ENCODE data around the gene KRTAP4-3. TPM values are rescaled to one million over a fixed set of nuclear protein-coding genes. Genes with fewer than 3 reads are reported as not detected.
"Not testable (repeated sequence)": the region's sequence is repeated elsewhere in the genome, so short reads cannot be mapped to it uniquely, and the experiment has no call there.

KRTAP4-3 gene
- total and polyA plus RNA-seq, 10 of the 15 experiments (the other 5 are each of a cell fraction or from before 2014, with no cell fraction given) = not detected

- in situ Hi-C loops (cut with MboI) (no loop called here), intact Hi-C loops (cut with micrococcal nuclease; ENCODE audit: unreplicated experiment) (no loop called here)
- 0% methylated on average over 1 of the region's 1 CpG for WGBS (ENCODE audit: insufficient coverage, insufficient replicate concordance, low lambda C conversion rate, missing lambda C conversion rate)
- Histone ChIP-seq H4K20me1 (ENCODE audit: control insufficient read depth, insufficient read depth) (no peaks in the 10 kb centered on the region), H3K4me1 (ENCODE audit: control insufficient read depth, insufficient read depth, low read length) (no peaks in the 10 kb centered on the region), H3K9ac (ENCODE audit: control insufficient read depth, insufficient read depth, low read length) (no peak within 1 kb of the TSS), H3K27ac (ENCODE audit: control insufficient read depth, insufficient read depth) (no peak within 1 kb of the TSS), H3K27me3 (replicated peaks in 1 of 2; ENCODE audit: control insufficient read depth in 2 of 2, insufficient read depth in 2 of 2, low read length in 1 of 2) (no peaks in the 10 kb centered on the region; a peak in 3 of 4 replicates), H3K36me3 (ENCODE audit: control insufficient read depth in 2 of 2, insufficient read depth in 2 of 2, low read length in 1 of 2) (no peaks in the 10 kb centered on the region), H3K79me2 (ENCODE audit: control insufficient read depth, insufficient read depth, low read length) (no peaks in the 10 kb centered on the region), H3K4me3 (no peak within 1 kb of the TSS), H3K9me3 (replicated peaks; ENCODE audit: control insufficient read depth, insufficient read depth, low read length) (no peaks in the 10 kb centered on the region), H2AFZ (ENCODE audit: control insufficient read depth, low read depth, low read length) (no peak within 1 kb of the TSS), H3K4me2 (ENCODE audit: control insufficient read depth, insufficient read depth) (no peak within 1 kb of the TSS)
- FAIRE-seq (no peak), ATAC-seq (no peak), DNase-seq (ENCODE audit: low read depth, low spot score) (no peak)
- ChIA-PET RAD21 (ENCODE audit: unreplicated experiment) (no interaction called here), POLR2A (no interaction called here), CTCF (no interaction called here), SMC1A (ENCODE audit: uncharacterized antibody, unreplicated experiment) (no interaction called here)
- TF ChIP-seq MYB (IDR thresholded peaks at IDR 0.05; ENCODE audit: borderline replicate concordance, low read depth, low read length) = no peak
- TF ChIP-seq BHLHE40 (IDR thresholded peaks at IDR 0.05; ENCODE audit: borderline replicate concordance in 1 of 2, low read depth in 2 of 2, low read length in 1 of 2) = no peak
- no peak for TF ChIP-seq ZNF217 (IDR thresholded peaks at IDR 0.05)
- TF ChIP-seq RUNX3 (IDR thresholded peaks at IDR 0.05; ENCODE audit: low read length) = no peak
- no peak for TF ChIP-seq HDGF (IDR thresholded peaks at IDR 0.05)
- no peak for TF ChIP-seq NR2F1 (conservative IDR thresholded peaks at IDR 0.05)
- no peak for TF ChIP-seq EZH2 (IDR thresholded peaks at IDR 0.05; ENCODE audit: borderline replicate concordance, control insufficient read depth, low read depth, low read length)
- no peak for TF ChIP-seq SUZ12 (IDR thresholded peaks at IDR 0.05; ENCODE audit: unreplicated experiment)
- no peak for TF ChIP-seq EP300 (IDR thresholded peaks at IDR 0.05; ENCODE audit: borderline replicate concordance in 1 of 2, control insufficient read depth in 1 of 2, low read depth in 2 of 2, low read length in 2 of 2)
- no peak for TF ChIP-seq POLR2A (IDR thresholded peaks at IDR 0.05; ENCODE audit: low read depth, low read length)
- no peak for TF ChIP-seq CTCF (IDR thresholded peaks at IDR 0.05 in 2 of 3, conservative IDR thresholded peaks at IDR 0.05 in 1 of 3; ENCODE audit: control insufficient read depth in 2 of 3, extremely low read depth in 1 of 3, insufficient read depth in 1 of 3, low read depth in 3 of 3, low read length in 3 of 3)
- no peak for TF ChIP-seq SUPT20H (IDR thresholded peaks at IDR 0.05; ENCODE audit: borderline replicate concordance, control insufficient read depth, low read depth, low read length)
- TF ChIP-seq ZNF207 (IDR thresholded peaks at IDR 0.05; ENCODE audit: borderline replicate concordance) = no peak
- TF ChIP-seq NRF1 (conservative IDR thresholded peaks at IDR 0.05; ENCODE audit: low read depth, low read length) = no peak
- TF ChIP-seq NFIC (IDR thresholded peaks at IDR 0.05; ENCODE audit: low read depth, low read length) = no peak
- no peak for TF ChIP-seq BACH1 (IDR thresholded peaks at IDR 0.05; ENCODE audit: borderline replicate concordance)
- no peak for TF ChIP-seq STAT1 (conservative IDR thresholded peaks at IDR 0.05)
- BruUV-seq (replicated peaks) = no TSS peak
These were observed 7.4 kb downstream of the KRTAP4-3 start, which contains the start of gene KRTAP4-4 for GRCh38 chr17:41160648-41161047. Gene KRTAP4-4 (minus strand): TSS chr17:41160748. CDS start chr17:41160691, 57 bp downstream.

- 11% methylated on average over 3 of the region's 3 CpGs for WGBS (ENCODE audit: insufficient coverage, insufficient replicate concordance, low lambda C conversion rate, missing lambda C conversion rate)
These were observed 7.8 kb downstream of the KRTAP4-3 start for GRCh38 chr17:41160190-41160589.

More at GRCh38 chr17:41160190-41160589, 7.8 kb downstream of the KRTAP4-3 start:
- H3K27me3 ChIP-seq (replicated peaks in 1 of 2; ENCODE audit: control insufficient read depth in 2 of 2, insufficient read depth in 2 of 2, low read length in 1 of 2); H3K9ac ChIP-seq (ENCODE audit: control insufficient read depth, insufficient read depth, low read length); in situ Hi-C loops (cut with MboI); H2AFZ ChIP-seq (ENCODE audit: control insufficient read depth, low read depth, low read length); RAD21 ChIA-PET (ENCODE audit: unreplicated experiment); H3K36me3 ChIP-seq (ENCODE audit: control insufficient read depth in 2 of 2, insufficient read depth in 2 of 2, low read length in 1 of 2); POLR2A ChIA-PET; H3K4me2 ChIP-seq (ENCODE audit: control insufficient read depth, insufficient read depth); intact Hi-C loops (cut with micrococcal nuclease; ENCODE audit: unreplicated experiment); H3K4me1 ChIP-seq (ENCODE audit: control insufficient read depth, insufficient read depth, low read length); H3K9me3 ChIP-seq (replicated peaks; ENCODE audit: control insufficient read depth, insufficient read depth, low read length); DNase-seq (ENCODE audit: low read depth, low spot score); ATAC-seq; H4K20me1 ChIP-seq (ENCODE audit: control insufficient read depth, insufficient read depth); H3K27ac ChIP-seq (ENCODE audit: control insufficient read depth, insufficient read depth); CTCF ChIA-PET; H3K79me2 ChIP-seq (ENCODE audit: control insufficient read depth, insufficient read depth, low read length); BruUV-seq (replicated peaks); H3K4me3 ChIP-seq; SMC1A ChIA-PET (ENCODE audit: uncharacterized antibody, unreplicated experiment); FAIRE-seq: not testable (repeated sequence)
